Measurements from ENCODE around the gene JAKMIP3. TPM values are rescaled to one million over a fixed set of nuclear protein-coding genes. Genes with fewer than 3 reads are reported as not detected.

Gene JAKMIP3
- total RNA-seq, 1 experiment from 2014 or later = 2.0 TPM

DNA sequence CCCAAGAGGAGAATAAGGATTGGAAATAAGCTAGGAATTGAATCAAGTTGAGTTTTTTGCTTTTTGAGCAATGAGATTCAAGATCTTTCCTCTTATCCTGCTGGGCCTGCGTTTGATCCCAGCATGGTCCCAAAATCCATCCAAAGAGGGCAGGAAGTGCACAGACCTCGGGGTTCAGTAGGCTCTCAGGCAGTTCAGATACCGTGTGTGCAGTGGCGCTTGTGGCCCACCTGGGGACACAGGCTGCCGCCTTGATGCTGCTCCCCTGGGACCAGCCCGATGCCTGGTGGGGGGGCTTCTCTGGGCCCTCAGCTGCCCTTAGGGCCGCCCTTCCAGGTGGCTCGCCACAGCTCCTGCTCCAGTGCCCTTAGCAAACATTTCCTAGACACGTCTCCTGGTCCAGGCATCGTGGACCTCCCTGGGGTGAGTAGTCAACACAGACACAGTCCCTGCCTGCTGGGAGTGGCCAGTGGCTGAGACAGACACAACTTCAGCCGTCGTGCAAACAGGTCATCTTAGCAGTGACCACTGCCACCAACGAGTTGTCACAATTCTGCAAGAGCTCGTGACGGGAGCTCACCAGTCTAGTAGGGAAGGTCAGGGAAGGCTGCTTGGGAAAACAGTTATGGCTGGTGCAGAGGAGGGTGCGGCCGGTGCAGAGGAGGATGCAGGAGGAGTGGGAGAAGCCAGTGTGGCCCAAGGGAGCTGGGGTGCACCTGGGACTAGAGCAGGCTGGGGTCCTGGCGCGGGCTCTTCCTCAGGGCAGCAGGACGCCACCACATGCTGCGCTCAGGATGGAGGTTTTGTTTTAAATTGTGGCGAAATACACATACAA, 21.7 kb upstream of the JAKMIP3 start:
- no peak for DNase-seq (ENCODE audit: extremely low read depth, low read depth)

DNA sequence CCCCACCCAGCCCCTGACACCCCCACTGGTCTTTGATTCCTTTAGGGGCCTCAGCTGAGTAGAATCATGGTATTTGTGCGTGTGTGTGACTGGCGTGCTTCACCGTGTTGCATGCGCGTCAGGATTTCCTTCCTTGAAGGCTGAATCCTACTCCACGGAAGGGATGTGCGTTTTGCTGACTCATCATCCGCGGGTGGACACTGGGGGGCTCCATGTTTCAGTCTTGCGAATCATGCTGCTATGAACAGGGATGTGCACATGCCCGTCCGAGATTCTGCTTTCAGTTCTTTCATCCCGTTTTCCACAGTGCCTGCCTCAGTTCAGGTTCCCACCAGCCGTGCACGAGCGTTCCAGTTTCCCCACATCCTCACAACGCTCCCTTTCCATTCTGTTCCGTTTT, 20.9 kb upstream of the JAKMIP3 start:
- no peak for DNase-seq (ENCODE audit: extremely low read depth, low read depth)

DNA sequence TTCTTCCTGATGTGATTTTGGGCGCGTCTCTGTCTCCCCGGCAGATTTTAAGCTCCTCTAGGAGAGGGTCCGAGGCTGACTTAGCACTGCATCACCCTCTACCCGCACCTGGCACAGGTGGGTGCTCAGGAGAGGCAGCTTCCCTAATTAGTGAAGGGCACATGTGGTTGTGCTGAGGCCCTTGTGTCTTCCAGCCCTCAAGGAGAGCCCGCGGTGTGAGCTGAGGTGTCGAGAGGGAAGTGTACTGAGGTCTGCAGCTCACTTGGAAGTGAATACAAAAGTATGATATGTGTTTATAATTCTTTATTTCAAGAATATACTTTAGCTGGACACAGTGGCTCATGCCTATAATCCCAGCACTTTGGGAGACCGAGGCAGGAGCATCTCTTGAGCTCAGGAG, 20.4 kb upstream of the JAKMIP3 start:
- DNase-seq (ENCODE audit: extremely low read depth, low read depth) = no peak

DNA sequence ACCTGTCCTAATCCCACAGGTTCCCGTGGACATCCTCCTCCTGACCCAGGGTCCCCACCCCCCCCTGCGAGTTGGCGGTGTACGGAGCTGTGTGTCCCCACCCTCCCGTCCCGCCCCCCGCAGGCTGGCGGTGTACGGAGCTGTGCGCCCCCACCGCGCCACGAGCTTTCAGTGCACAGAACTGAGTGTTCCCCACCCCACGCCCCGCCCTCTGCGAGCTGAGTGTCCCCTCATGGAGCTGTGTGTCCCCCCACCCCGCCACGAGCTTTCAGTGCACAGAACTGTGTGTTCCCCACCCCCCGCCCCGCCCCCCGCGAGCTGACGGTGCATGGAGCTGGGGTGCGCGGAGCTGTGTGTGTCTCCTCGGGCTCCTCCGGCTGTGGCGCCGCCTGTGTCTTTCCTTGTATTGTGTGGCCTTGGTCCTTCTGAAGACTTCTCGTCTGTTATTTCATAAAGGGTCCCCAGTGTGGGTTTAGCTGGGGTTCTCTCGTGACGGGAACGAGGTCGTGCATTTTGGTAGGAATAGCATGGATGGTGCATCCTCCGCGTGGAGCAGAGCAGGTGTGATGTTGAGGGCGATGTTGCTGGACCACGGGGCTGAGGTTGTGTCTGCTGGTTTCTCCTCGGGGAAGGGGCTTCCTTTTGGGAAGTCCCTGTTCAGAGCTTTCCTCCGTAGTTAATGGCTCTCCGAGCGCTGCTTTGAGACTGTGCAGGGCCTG, 18.0 kb upstream of the JAKMIP3 start:
- DNase-seq (ENCODE audit: extremely low read depth, low read depth) = no peak

DNA sequence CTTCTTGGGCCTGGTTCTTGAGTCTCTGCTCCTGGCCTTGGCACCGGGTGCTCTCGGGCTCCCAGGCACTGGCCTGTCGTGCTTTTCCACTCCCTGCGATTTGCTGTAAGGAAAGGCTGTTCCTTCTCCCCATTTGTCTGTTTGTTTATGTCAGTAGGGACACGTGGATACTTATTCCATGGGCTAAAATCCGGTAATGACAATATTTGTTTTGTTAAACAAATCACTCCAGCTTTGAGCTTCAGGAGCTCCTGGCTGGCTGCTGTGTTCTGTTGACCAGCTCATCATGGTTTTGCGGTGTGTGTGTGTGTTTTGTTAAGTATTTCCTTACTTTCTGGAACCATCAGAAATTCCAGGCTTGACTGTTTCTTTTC, 17.5 kb upstream of the JAKMIP3 start:
- no peak for DNase-seq (ENCODE audit: extremely low read depth, low read depth)

DNA sequence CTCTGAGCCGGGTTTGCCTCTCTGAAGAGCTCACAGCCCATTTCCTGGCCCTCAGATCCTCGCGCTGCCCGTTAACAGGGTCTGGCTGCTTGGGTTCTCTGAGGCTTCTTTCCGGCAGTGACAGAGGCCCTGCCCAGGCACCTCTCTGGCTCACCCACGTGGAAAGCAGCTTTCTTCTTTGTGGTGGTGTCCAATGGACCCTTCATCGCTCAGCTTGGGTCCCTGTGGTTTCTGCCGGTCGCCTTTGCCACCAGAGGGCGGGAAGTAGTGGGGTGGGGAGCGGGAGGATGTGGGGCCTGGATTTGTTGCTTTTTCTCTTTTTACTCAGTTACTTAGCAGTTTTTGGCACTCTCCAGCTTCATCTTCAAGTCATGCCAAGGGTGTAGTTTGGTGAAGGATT, 15.6 kb upstream of the JAKMIP3 start:
- no peak for DNase-seq (ENCODE audit: extremely low read depth, low read depth)

DNA sequence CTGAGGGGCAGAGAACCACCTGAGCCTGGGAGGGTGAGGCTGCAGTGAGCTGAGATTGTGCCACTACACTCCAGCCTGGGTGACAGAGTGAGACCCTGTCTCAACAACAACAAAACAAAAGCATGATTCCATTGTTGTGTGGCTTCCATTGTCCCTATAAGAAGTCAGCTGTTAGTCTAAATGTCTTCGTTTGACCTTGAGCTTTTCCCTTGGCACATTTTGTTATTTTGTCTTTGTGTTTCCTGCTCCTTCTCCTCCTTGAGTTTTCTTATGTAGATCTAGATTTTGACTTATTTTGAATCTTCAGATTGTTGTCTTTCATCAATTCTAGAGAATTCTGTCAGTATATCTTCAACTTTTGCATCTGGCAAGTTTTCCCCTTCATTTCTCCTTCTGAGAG, 13.6 kb upstream of the JAKMIP3 start:
- DNase-seq (ENCODE audit: extremely low read depth, low read depth) = no peak

DNA sequence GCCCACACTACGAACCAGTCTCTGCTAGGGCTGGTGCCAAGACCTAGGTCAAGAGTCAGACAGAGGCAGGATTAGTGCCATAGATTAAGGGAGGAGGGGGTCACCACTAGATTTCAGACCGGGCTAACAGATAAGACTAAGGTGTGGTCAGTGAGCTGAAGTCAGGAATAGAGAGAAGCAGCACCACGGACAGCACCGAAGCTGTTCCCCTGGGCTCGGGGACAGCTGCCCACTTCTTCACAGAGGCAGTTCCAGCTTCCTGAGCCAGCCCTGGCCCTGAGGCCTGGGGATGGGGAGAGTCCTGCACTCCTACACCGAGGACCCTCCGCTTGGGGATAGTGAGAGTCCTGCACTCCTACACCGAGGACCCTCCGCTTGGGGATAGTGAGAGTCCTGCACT, 11.2 kb upstream of the JAKMIP3 start:
- DNase-seq (ENCODE audit: extremely low read depth, low read depth) = no peak

DNA sequence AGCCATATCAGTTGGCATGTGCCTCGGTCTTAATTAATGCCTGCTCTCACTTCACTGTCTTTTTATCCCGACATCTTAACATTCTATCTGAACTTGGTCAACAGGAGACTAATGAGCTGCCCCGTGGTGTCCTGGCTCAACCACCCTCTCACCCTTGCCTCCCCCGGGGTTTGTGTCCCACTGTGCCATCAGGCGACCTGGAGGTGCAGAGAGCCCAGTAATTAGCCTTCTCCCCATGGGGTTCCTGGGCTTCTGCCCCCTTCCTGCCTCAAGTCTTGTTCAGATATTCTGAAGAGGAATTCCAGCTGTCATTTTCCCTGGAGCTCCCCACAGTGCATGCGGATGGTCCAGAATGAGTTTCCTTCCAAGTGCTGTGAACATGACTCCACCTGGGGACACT, 10.1 kb upstream of the JAKMIP3 start:
- DNase-seq (ENCODE audit: extremely low read depth, low read depth) = no peak

DNA sequence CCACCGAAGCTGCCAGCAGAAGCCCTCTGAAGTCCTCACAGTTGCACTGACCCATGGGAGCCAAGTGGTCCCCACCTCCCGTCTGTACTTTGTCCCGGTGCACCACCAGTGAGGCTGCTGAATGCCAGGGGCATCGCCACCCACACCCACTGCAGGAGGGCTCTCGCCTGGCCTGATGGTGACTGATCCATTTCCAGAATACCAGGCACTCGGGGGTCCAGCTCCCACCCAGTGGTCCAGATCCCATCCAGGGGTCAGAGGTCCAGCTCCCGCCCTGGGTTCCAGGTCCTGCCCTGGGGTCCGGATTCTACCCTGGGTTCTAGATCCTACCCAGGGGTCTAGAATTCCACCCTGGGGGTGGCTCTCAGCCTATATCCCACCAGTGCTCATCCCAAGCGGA, 9.1 kb upstream of the JAKMIP3 start:
- no peak for DNase-seq (ENCODE audit: extremely low read depth, low read depth)

DNA sequence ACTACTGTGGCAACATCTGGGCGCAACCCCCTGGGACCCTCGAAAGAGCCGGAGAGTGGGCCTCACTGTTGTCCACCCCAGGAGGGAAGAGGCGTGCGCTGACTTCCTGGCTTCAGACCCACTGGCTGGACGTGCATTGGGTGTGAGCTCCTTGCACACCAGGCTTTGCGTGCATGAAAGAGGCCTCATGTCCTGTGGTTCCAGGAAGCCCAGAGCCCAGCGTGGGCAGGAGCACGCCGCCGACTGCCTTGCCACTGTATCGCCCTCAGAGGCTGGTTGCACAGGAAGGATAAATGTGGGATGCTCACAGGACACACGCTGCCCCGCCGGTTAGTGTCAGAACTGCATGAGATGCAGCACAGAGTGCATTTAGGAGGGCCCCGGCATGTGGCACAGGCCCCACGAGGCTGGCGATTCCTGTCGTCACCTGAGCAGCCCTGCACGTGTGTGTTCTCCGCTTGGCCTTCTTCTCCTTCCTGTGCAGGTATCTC, 8.5 kb upstream of the JAKMIP3 start:
- no peak for DNase-seq (ENCODE audit: extremely low read depth, low read depth)

DNA sequence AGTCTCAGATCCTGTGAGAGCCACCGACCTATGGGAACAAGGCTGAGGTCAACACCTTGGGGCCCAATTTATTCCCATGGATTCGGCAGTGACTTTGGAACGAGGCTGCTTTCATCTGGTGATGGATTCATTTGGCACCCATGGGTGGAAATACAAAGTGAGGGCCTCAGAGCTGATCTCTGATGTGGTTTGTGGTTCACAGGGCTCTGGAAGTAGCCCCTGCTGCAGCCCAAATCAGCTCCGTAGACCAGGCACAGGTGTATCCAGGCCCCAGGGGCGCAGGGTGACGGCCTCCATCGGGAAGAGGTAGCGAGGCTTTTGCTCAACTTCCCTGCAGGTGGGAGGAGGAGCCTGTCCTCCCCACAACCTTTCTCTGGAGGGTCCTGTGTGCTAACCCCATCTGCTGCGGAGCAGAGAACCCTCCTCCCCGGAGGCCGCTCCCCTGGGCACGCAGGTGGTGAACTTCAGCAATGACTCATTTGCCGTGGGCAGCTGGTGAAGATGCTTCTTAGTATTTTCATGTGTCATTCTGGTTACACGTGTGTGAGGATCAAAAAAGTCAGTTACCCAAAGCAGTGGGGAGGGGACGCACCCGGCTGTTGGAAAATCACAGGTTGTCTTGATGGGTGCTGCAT, 7.5 kb upstream of the JAKMIP3 start:
- no peak for DNase-seq (ENCODE audit: extremely low read depth, low read depth)

DNA sequence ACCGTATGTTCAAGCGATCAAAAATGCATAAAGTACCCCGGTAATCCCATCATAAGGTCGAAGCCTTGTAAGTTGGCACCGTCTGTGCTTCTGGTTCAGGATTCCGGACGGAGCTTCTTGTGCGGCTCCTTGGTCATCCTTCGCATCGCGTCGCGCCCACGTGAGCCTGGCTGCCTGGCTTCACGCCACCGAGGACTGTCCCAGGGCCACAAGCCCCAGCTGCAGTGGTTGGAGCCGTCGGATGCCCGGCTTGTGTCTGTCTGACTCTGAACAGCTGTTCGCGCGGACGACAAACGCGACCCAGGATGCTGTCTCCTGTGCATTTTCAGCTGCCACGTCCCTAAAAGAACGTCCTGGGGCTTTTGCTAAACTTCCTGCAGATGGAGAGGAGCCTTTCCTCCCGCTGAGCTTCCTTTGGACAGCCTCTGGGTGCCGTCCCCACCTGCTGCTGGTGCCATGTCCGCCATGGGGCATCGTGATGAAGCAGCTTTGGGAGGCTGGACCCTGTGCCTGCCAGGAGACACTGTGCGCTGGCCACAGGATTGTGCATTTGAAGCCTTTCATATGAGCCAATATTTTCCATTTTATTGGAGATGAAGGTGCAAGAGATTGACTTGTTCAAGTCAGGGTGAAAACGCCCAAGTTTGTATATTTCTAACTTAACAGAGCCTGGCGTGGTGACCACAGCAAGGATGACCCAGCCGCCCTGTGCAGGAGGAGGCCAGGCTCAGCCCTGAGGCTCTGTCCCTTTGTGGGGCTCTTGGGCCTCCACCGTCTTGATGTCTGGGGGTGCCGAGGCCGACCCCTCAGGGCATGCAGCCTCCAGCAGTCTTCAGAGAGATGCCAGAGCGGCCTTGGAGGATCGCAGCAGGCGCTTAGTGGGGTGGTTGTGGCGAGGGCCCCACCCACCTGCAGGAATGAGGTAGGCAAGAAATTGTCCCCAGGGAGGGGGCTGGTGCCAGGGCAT, 6.7 kb upstream of the JAKMIP3 start:
- no peak for DNase-seq (ENCODE audit: extremely low read depth, low read depth)

DNA sequence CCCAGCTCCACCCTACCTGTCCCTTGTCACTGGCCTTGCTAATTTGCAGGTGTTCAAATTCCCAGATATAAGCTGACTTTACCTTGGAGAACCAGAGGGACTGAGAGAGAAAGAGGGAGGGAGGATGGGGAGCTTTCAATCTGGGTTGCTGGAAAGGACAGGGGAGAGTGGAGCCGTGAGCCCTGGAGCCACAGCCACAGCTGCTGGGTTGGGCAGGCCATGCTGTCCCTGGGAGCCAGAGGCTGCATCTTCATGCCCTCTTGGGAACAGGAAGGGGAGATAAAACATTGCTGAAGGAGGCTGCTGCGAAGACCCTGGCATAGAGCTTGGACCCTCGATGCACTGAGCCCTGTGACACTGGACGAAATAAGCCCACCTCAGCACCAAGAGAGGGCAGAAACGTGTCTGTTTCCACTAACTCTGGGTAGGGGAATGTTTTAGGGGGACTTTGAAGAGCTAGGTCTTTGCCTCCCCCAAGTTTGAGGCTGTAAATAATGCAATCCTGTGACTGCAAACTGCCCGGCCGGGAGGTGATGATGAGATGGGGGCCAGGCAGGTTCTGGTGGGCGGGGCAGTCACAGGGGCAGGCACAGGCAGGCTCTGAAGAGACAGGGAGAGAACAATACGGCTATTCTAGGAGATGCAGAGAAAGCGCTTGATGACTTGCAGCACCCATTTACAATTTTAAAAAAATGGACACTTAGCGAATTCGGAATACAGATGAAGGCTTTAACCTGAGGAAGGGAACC, 5.8 kb upstream of the JAKMIP3 start:
- DNase-seq (ENCODE audit: extremely low read depth, low read depth) = no peak

DNA sequence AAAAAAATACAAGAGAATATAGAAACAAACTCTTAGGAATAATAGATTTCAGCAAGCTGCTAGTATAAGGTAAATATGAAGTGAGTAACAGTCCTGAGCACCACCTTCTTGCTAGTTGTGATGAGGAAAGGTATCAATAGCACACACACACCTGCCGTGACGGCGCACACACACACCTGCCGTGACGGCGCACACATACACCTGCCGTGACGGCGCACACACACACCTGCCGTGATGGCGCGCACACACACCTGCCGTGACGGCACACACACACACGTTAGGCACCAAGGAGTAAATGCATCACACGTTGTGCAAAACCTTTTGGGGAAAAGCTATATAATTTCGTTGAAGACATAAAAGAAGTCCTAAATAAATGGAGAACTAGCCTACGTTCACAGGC, 4.7 kb upstream of the JAKMIP3 start:
- DNase-seq (ENCODE audit: extremely low read depth, low read depth) = no peak

DNA sequence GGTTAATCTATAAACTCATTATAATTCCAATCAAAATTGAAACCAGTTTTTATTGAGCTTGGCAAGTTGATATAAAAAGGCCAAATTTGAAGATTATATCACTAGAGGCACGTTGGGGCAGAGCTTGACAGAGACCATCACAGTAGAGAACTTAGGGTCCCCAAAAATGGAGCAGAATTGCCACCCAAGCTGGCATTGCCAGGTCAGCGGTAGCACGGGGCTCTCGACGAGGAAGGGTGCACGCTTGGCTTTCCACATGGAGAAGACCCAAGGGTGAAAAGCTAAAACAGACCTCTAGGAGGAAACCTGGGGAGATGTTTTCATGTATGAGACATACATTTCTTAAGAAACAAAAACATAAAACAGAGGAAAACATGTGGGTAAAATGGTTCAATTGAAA, 4.3 kb upstream of the JAKMIP3 start:
- no peak for DNase-seq (ENCODE audit: extremely low read depth, low read depth)

DNA sequence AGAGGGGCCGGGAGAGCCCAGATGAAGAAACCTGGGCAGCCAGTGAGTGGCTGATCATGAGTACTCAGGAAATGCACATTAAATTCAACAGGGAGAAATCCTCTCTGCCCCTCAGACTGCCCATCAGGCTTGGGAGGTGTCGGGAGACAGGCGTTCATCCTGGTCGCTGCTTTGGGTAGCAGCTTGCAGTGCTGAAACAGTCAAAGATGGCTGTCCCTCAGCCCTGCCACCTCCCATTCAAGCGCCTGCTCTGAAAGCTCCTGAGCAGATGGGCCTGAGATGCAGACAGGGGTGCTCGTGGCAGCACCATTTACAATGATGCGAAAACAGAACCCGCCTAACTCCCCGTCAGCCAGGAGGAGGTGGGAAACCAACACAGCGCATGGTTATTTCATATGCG, 3.6 kb upstream of the JAKMIP3 start:
- no peak for DNase-seq (ENCODE audit: extremely low read depth, low read depth)

DNA sequence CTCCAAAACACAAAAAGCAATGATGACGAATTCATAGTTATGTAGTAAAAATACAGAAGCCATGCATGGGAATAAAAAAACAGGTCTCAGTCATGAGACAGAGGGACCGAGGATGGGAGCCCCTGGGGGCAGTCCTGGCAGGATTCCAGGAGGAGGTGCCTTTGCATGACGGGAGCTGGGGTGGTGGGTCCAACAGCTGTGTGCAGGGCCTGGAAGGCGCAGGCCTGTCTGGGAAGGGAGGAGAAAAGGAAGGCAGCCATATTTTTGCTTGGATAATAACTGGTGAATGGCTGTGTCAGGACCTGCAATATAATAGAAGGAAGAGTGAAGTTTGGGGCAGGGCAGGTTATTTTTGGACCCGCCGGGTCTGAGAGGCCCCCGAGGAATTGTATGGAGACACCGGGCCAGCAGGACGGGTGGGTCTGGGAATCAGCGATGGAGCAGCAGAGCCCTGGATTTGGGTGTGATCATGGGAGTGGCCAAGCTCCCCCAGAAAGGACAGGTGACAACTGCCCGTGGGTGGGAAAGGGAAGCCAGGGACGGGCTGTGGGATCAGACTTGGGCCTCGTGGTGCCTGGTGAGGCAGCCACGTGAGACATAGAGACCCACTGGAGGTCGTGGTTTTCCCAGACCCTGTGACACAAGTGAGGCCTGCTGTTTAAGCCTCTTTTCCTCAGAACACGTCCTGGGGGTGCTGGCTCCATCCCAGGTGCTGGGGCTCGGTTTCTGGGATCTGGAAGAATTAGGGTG, 2.9 kb upstream of the JAKMIP3 start:
- DNase-seq (ENCODE audit: extremely low read depth, low read depth) = no peak

DNA sequence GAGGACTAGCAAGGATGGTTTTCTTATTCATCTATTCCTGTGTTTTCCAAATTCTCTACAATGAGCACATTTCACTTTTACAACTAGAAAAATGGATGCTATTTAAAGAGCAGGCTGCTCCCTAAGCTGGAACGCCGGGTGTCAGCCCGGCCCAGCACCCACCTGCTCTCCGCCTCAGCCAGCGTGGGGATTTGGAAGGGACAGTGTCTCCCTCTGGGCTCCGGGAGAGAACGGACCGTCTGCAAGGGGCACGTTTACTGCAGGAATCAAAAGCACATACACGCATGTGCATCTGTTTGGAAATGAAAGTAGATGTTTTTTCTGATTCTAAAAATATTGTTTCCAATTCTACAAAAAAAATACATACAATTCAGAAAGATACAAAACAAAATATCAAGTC, 2.3 kb upstream of the JAKMIP3 start:
- no peak for DNase-seq (ENCODE audit: extremely low read depth, low read depth)

Data from NCI-H460 (cell line).